GM12878 (cell line): ENCODE data around the gene SLC1A5. TPM values are rescaled to one million over a fixed set of nuclear protein-coding genes. Genes with fewer than 3 reads are reported as not detected.

Source experiments
- ATAC-seq: fragments of 200-7000 bp; cut with Tn5 transposase; 3 replicates; pipeline ENCODE4 v1.9.1; 2020; ENCODE audit warnings: mild to moderate bottlenecking, moderate library complexity
- BruUV-seq: library from RNA; stranded (reverse); fragments of 400-500 nt; replicated peaks from 2 replicates; lab custom pipeline; 2021; lab: Mats Ljungman, UMichigan
- CTCF ChIA-PET: fragments of 300-600 bp; sonication (Branson Sonifier 250); formaldehyde crosslinking; extraction: SDS; loops from one replicate; lab custom pipeline; 2021; ENCODE audit warnings: inconsistent platforms; lab: Yijun Ruan, JAX
- POLR2A ChIA-PET: fragments of 350-600 bp; formaldehyde crosslinking; extraction: SDS; loops from one replicate; lab custom pipeline; 2021; ENCODE audit warnings: inconsistent platforms; lab: Charles Lee
- RAD21 ChIA-PET: fragments of 300-600 bp; sonication (Branson Sonifier 250); formaldehyde crosslinking; loops from one replicate; lab custom pipeline; 2023; ENCODE audit warnings: antibody characterized with exemption; ENCODE audit not compliant: unreplicated experiment; lab: Charles Lee
- SMC1A ChIA-PET: fragments of 300-600 bp; sonication (Branson Sonifier 250); formaldehyde crosslinking; loops from one replicate; lab custom pipeline; 2023; ENCODE audit not compliant: unreplicated experiment, uncharacterized antibody; lab: Charles Lee
- DNase-seq: peaks from one replicate; pipeline ENCODE4 v3.0.0-alpha.2; 2011; ENCODE audit warnings: low read depth, low spot score
- FAIRE-seq: peaks from 3 replicates; lab custom pipeline; 2011; peaks lifted over from hg19 to GRCh38; lab: Jason Lieb, UNC
- H2AFZ ChIP-seq: 2 replicates; pipeline ENCODE4 v1.6.0; 2011; ENCODE audit warnings: low read depth, low read length, control low read depth; ENCODE audit not compliant: control insufficient read depth
- H3K27ac ChIP-seq: 2 replicates; pipeline ENCODE4 v1.5.1; 2011; ENCODE audit warnings: control low read depth; ENCODE audit not compliant: control insufficient read depth, insufficient read depth
- H3K27me3 ChIP-seq, 2 experiments: replicated peaks in 1 of 2; 2 replicates each; pipeline versions ENCODE4 v1.6.0 to v1.6.1; 2011; ENCODE audit warnings: low read length in 1 of 2; ENCODE audit not compliant: control insufficient read depth in 2 of 2, insufficient read depth in 2 of 2
- H3K36me3 ChIP-seq, 2 experiments: 2 replicates each; pipeline ENCODE4 v1.5.1; 2011; ENCODE audit warnings: low read length in 1 of 2; ENCODE audit not compliant: control insufficient read depth in 2 of 2, insufficient read depth in 2 of 2
- H3K4me1 ChIP-seq: 2 replicates; pipeline ENCODE4 v1.6.1; 2011; ENCODE audit warnings: mild to moderate bottlenecking, low read length, moderate library complexity, mixed read lengths; ENCODE audit not compliant: control insufficient read depth, insufficient read depth
- H3K4me2 ChIP-seq: 2 replicates; pipeline ENCODE4 v1.6.0; 2011; ENCODE audit warnings: control low read depth; ENCODE audit not compliant: control insufficient read depth, insufficient read depth
- H3K4me3 ChIP-seq: fragments of 200-600 bp; sonication (generic); 2 replicates; pipeline ENCODE4 v1.5.1; 2016
- H3K79me2 ChIP-seq: 2 replicates; pipeline ENCODE4 v1.6.0; 2011; ENCODE audit warnings: low read length; ENCODE audit not compliant: control insufficient read depth, insufficient read depth
- H3K9ac ChIP-seq: 2 replicates; pipeline ENCODE4 v1.8.0; 2011; ENCODE audit warnings: low read length, control low read depth, mixed read lengths; ENCODE audit not compliant: control insufficient read depth, insufficient read depth
- H3K9me3 ChIP-seq: replicated peaks from 3 replicates; pipeline ENCODE4 v1.5.1; 2011; ENCODE audit warnings: mild to moderate bottlenecking, low read length; ENCODE audit not compliant: control insufficient read depth, insufficient read depth
- H4K20me1 ChIP-seq: 2 replicates; pipeline ENCODE4 v1.6.0; 2011; ENCODE audit not compliant: control insufficient read depth, insufficient read depth
- CBFB ChIP-seq: IDR thresholded peaks from 2 replicates; pipeline ENCODE4 v1.6.1; 2016; ENCODE audit warnings: antibody characterized with exemption, low read depth
- ESRRA ChIP-seq: IDR thresholded peaks from 2 replicates; pipeline ENCODE4 v1.6.1; 2012; ENCODE audit warnings: mild to moderate bottlenecking, low read length, improper control_type of control experiment
- FOXK2 ChIP-seq: fragments of 450-650 bp; IDR thresholded peaks from 2 replicates; pipeline ENCODE4 v1.6.1; 2017; ENCODE audit warnings: mild to moderate bottlenecking, moderate library complexity
- FOXM1 ChIP-seq: IDR thresholded peaks from 2 replicates; pipeline ENCODE4 v1.6.1; 2012; ENCODE audit warnings: low read depth, mild to moderate bottlenecking, inconsistent platforms, low read length, moderate library complexity
- GABPA ChIP-seq: IDR thresholded peaks from 2 replicates; pipeline ENCODE4 v1.6.1; 2014; ENCODE audit warnings: antibody characterized with exemption, low read depth, mild to moderate bottlenecking, inconsistent platforms
- HDGF ChIP-seq: fragments of 450-650 bp; IDR thresholded peaks from 2 replicates; pipeline ENCODE4 v1.6.1; 2016; ENCODE audit warnings: antibody characterized with exemption
- KDM1A ChIP-seq: fragments of 200-600 bp; sonication (generic); IDR thresholded peaks from 2 replicates; pipeline ENCODE4 v1.6.1; 2016; ENCODE audit warnings: borderline replicate concordance
- MTA3 ChIP-seq: IDR thresholded peaks from 2 replicates; pipeline ENCODE4 v1.6.1; 2012; ENCODE audit warnings: low read length, inconsistent platforms, borderline replicate concordance
- POLR2AphosphoS5 ChIP-seq: IDR thresholded peaks from 2 replicates; pipeline ENCODE4 v1.6.1; 2011; ENCODE audit warnings: mild to moderate bottlenecking, low read length, inconsistent platforms
- RBBP5 ChIP-seq: fragments of 200-600 bp; sonication (generic); conservative IDR thresholded peaks from 2 replicates; pipeline ENCODE4 v1.6.1; 2016
- SIX5 ChIP-seq: IDR thresholded peaks from 2 replicates; pipeline ENCODE4 v1.6.1; 2011; ENCODE audit warnings: mild to moderate bottlenecking, low read depth, low read length, moderate library complexity; ENCODE audit not compliant: severe bottlenecking
- SREBF1 ChIP-seq: IDR thresholded peaks from 2 replicates; pipeline ENCODE4 v1.6.1; 2012; ENCODE audit warnings: mild to moderate bottlenecking, low read length
- STAT3 ChIP-seq: IDR thresholded peaks from 2 replicates; pipeline ENCODE4 v1.6.1; 2011; ENCODE audit warnings: low read depth, low read length, improper control_type of control experiment
- SUPT20H ChIP-seq: IDR thresholded peaks from 2 replicates; pipeline ENCODE4 v1.6.1; 2011; ENCODE audit warnings: low read depth, mild to moderate bottlenecking, low read length, moderate library complexity, borderline replicate concordance; ENCODE audit not compliant: control insufficient read depth
- USF2 ChIP-seq: IDR thresholded peaks from 2 replicates; pipeline ENCODE4 v1.6.1; 2011; ENCODE audit warnings: low read depth, low read length, improper control_type of control experiment, borderline replicate concordance
- YBX1 ChIP-seq: fragments of 450-650 bp; IDR thresholded peaks from 2 replicates; pipeline ENCODE4 v1.6.1; 2016; ENCODE audit warnings: antibody characterized with exemption
- ZBTB11 ChIP-seq: fragments of 450-650 bp; formaldehyde crosslinking; IDR thresholded peaks from 2 replicates; pipeline ENCODE4 v1.5.0; 2022; ENCODE audit warnings: mild to moderate bottlenecking, missing genetic modification characterization
- ZNF207 ChIP-seq: fragments of 450-650 bp; IDR thresholded peaks from 2 replicates; pipeline ENCODE4 v1.6.1; 2014; ENCODE audit warnings: antibody characterized with exemption, mild to moderate bottlenecking, borderline replicate concordance
- ZNF384 ChIP-seq: IDR thresholded peaks from 2 replicates; pipeline ENCODE4 v1.6.1; 2012; ENCODE audit warnings: low read depth, mild to moderate bottlenecking, low read length, improper control_type of control experiment, borderline replicate concordance
- ZSCAN29 ChIP-seq: fragments of 450-650 bp; IDR thresholded peaks from 2 replicates; pipeline ENCODE4 v1.6.1; 2017; ENCODE audit warnings: mild to moderate bottlenecking, moderate library complexity
- WGBS: methylation state at CpG from one replicate; pipeline ENCODE4 v1.1.6; 2016; ENCODE audit warnings: low lambda C conversion rate; ENCODE audit not compliant: insufficient replicate concordance, insufficient coverage; ENCODE audit errors: missing lambda C conversion rate; 5-methylcytosine and 5-hydroxymethylcytosine counted together
- in situ Hi-C: fragments of 300-500 bp; cut with MboI; formaldehyde crosslinking; loops from 9 replicates; pipeline ENCODE4 v1.14.3; 2018; ENCODE audit warnings: mixed read lengths
- intact Hi-C: fragments of 100-400 bp; cut with micrococcal nuclease; formaldehyde crosslinking; loops from one replicate; pipeline ENCODE4 v1.14.2; 2022; ENCODE audit not compliant: unreplicated experiment
- polyA plus RNA-seq, 11 experiments: library from polyadenylated mRNA; depleted of rRNA in 4 of 11; unstranded in 6 of 11; stranded (reverse) in 5 of 11; fragments of >200 nt; fragmentation: Nextera tagmentation in 4 of 11; fragmentation: Illumina TruSeq in 1 of 11; extraction: Ambion mirVana in 4 of 11; extraction: Trizol in 1 of 11; gene quantifications; 1 replicate in 1 of 11; 2 replicates in 10 of 11; pipeline versions ENCODE4 v1.2.1 to v1.2.3, GENCODE V29; 2011 to 2016; ENCODE audit warnings: inconsistent platforms in 2 of 11, missing spikeins in 2 of 11, low read depth in 1 of 11
- total RNA-seq, 4 experiments: library from RNA; depleted of rRNA in 3 of 4; stranded (reverse); fragments of >200 nt in 3 of 4; fragmentation: Illumina TruSeq in 1 of 4; extraction: Trizol in 1 of 4; gene quantifications; 2 replicates each; pipeline versions ENCODE4 v1.2.1 to v1.2.3, GENCODE V29; 2013 to 2021
- TF ChIP-seq, protein P1 (sequence below): fragments of 150-350 bp; IDR thresholded peaks from 2 replicates; pipeline ENCODE4 v1.6.1; 2014; ENCODE audit warnings: mild to moderate bottlenecking, low read depth, low read length

The SLC1A5 gene
- total and polyA plus RNA-seq, 10 of the 15 experiments (the other 5 are each of a cell fraction or from before 2014, with no cell fraction given): 9.1 to 129 (median 60.9) TPM

GRCh38 chr19:46756544-46756888 lies 31.9 kb downstream of the SLC1A5 start (continued):
- TF ChIP-seq KDM1A (no peak), POLR2AphosphoS5 (no peak), STAT3 (no peak), ZNF207 (no peak), USF2 (no peak), ESRRA (no peak), HDGF (no peak), FOXM1 (no peak), SREBF1 (no peak), MTA3 (no peak), FOXK2 (no peak), ZNF384 (no peak)

- Histone ChIP-seq H3K4me2 (no peak overlapping the region), H3K4me1 (no peaks in the 10 kb centered on the region), H3K27me3 (no peaks in the 10 kb centered on the region), H3K79me2 (no peaks in the 10 kb centered on the region), H3K4me3 (no peak overlapping the region), H3K9me3 (no peaks in the 10 kb centered on the region), H2AFZ (no peak overlapping the region), H3K9ac (no peak overlapping the region), H3K27ac (no peak overlapping the region), H3K36me3 (no peaks in the 10 kb centered on the region; a peak in 1 of 4 replicates), H4K20me1 (no peaks in the 10 kb centered on the region; the same call in 1 of the 2 replicates)
- BruUV-seq: no TSS peak
- ChIA-PET CTCF (interaction anchor here (0.6 to 8.9 kb wide), 7 partner anchors 9 to 227 kb away, joined by 3 to 134 read pairs (median 21); no protein-coding TSS in a partner anchor), RAD21 (no interaction called here), POLR2A (no interaction called here), SMC1A (interaction anchor here (1.0 to 1.2 kb wide), 3 partner anchors 54 to 85 kb away, joined by 3 to 7 read pairs (median 3); no protein-coding TSS in a partner anchor)
- DNase-seq (no peak), ATAC-seq (no peak), FAIRE-seq (no peak)
- WGBS: 97% methylated on average over 70 of the region's 86 CpGs
- intact Hi-C loops: no loop called here
- in situ Hi-C loops: no loop called here
- TF ChIP-seq SIX5 (no peak), GABPA (no peak), ZBTB11 (CRISPR knock-in tag) (no peak), RBBP5 (no peak), YBX1 (no peak), SUPT20H (no peak), CBFB (no peak), ZSCAN29 (no peak), ESRRA (no peak)
- TF ChIP-seq, protein P1, sequence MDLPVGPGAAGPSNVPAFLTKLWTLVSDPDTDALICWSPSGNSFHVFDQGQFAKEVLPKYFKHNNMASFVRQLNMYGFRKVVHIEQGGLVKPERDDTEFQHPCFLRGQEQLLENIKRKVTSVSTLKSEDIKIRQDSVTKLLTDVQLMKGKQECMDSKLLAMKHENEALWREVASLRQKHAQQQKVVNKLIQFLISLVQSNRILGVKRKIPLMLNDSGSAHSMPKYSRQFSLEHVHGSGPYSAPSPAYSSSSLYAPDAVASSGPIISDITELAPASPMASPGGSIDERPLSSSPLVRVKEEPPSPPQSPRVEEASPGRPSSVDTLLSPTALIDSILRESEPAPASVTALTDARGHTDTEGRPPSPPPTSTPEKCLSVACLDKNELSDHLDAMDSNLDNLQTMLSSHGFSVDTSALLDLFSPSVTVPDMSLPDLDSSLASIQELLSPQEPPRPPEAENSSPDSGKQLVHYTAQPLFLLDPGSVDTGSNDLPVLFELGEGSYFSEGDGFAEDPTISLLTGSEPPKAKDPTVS: no peak
Observed at GRCh38 chr19:46755853-46756543, 32.4 kb downstream of the SLC1A5 start.
